Peyer's patch (tissue), 4 donors: ENCODE data around the gene NFKB1.
A peak's percentile ranks its signal among the peaks of the same experiment; 100 is the strongest.

Experiments used
- CTCF ChIP-seq, 6 experiments: fragments of 450-650 bp in 4 of 6; fragments of 200-600 bp in 2 of 6; sonication (generic) in 1 of 6; IDR thresholded peaks; one replicate each; pipeline ENCODE4 v1.5.1; 2017 to 2019; ENCODE audit warnings: antibody characterized with exemption in 6 of 6, mild to moderate bottlenecking in 3 of 6, moderate library complexity in 1 of 6
- POLR2A ChIP-seq, 2 donors: fragments of 450-650 bp; IDR thresholded peaks; one replicate each; pipeline ENCODE4 v1.5.1; 2017; ENCODE audit warnings: antibody characterized with exemption in 2 of 2, mild to moderate bottlenecking in 2 of 2, moderate library complexity in 2 of 2

GRCh38 chr4:102501447-102501696 is 213 bp downstream of the NFKB1 start:
- peak in 1 of 6 experiments; percentile 0 for TF ChIP-seq CTCF (IDR thresholded peaks at IDR 0.05)
- TF ChIP-seq POLR2A (IDR thresholded peaks at IDR 0.05): peak in 1 of 2 donors; percentile 61
